ENCODE measurements around the gene UNC80. TPM values are rescaled to one million over a fixed set of nuclear protein-coding genes. Genes with fewer than 3 reads are reported as not detected.

Gene UNC80
- total and polyA plus RNA-seq, 4 donors: not detected

GRCh38 chr2:209763106-209763505 is 8.5 kb upstream of the UNC80 start:
- no peak for ATAC-seq (ENCODE audit: low FRiP score)
- intact Hi-C loops (cut with DNase I): no loop called here
- WGBS, 2 donors: 43 to 48% methylated on average over 3 of the region's 3 CpGs

DNA sequence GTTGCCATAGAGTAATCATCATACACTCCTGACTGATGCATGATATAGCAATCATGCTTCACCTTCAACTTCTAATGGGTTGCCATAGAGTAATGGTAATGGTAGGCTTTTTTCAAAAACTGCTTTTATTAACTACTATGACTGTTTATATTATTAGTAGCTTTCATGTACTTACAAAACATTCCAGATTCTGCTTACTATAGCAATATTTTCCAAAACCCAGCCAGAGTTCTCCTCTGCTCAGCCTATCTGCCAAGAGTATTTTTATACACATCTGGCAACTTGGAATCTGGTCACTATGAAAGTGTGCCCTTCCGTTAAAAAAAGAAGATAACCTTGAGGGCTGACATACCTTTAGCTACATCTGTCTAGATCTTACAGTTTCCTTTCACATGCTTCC is 5.0 kb upstream of the UNC80 start:
- Histone ChIP-seq H3K4me3 (ENCODE audit: low read length in 2 of 2) (no peak overlapping the region), H3K27me3 (ENCODE audit: control insufficient read depth in 1 of 2, insufficient read depth in 2 of 2, low read length in 1 of 2) (no peaks in the 10 kb centered on the region), H3K9me3 (ENCODE audit: control insufficient read depth, low read length) (peaks cover 2% of the 10 kb centered on the region), H3K27ac (ENCODE audit: low read depth in 1 of 2, low read length in 2 of 2) (no peak overlapping the region), H3K36me3 (ENCODE audit: control insufficient read depth in 1 of 2, insufficient read depth in 2 of 2, low read length in 1 of 2) (no peaks in the 10 kb centered on the region), H3K4me1 (ENCODE audit: control insufficient read depth in 1 of 2, insufficient read depth in 2 of 2, low read length in 2 of 2) (no peaks in the 10 kb centered on the region)
- intact Hi-C loops (cut with DNase I): no loop called here
- no peak for DNase-seq
- ATAC-seq (ENCODE audit: low FRiP score): no peak
- 70 to 75% methylated on average over 1 of the region's 1 CpG for WGBS, 2 donors

More at GRCh38 chr2:209763106-209763505, 8.5 kb upstream of the UNC80 start:
- H3K27ac ChIP-seq (ENCODE audit: low read depth in 1 of 2, low read length in 2 of 2): no peak overlapping the region
- H3K4me1 ChIP-seq (ENCODE audit: control insufficient read depth in 1 of 2, insufficient read depth in 2 of 2, low read length in 2 of 2): no peaks in the 10 kb centered on the region
- no peak for DNase-seq
- H3K4me3 ChIP-seq (ENCODE audit: low read length in 2 of 2): no peak overlapping the region
- H3K36me3 ChIP-seq (ENCODE audit: control insufficient read depth in 1 of 2, insufficient read depth in 2 of 2, low read length in 1 of 2): no peaks in the 10 kb centered on the region
- H3K9me3 ChIP-seq (ENCODE audit: control insufficient read depth, low read length): peaks cover 2% of the 10 kb centered on the region
- H3K27me3 ChIP-seq (ENCODE audit: control insufficient read depth in 1 of 2, insufficient read depth in 2 of 2, low read length in 1 of 2): no peaks in the 10 kb centered on the region

DNA sequence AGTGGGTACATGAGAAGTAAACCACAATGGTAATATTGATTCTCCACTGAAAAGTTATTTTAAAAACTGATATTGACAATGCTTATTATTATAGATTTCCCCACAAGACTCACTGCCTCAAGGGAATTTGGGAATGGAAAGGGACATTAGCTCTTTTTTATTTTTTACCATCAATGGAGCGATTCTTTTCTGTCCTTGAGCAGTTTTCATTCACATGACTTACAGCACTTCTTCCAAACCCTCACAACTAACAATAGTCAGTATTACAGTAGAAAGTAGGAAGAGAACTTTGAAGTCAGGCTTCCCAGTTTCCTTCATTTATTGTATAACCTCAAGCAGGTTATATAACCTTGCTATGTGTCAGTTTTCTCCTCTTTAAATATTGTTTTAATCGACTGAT is 4.3 kb upstream of the UNC80 start:
- Histone ChIP-seq H3K4me1 (ENCODE audit: control insufficient read depth in 1 of 2, insufficient read depth in 2 of 2, low read length in 2 of 2) (no peaks in the 10 kb centered on the region), H3K9me3 (ENCODE audit: control insufficient read depth, low read length) (peaks cover 2% of the 10 kb centered on the region), H3K27ac (ENCODE audit: low read depth in 1 of 2, low read length in 2 of 2) (no peak overlapping the region), H3K27me3 (ENCODE audit: control insufficient read depth in 1 of 2, insufficient read depth in 2 of 2, low read length in 1 of 2) (no peaks in the 10 kb centered on the region), H3K36me3 (ENCODE audit: control insufficient read depth in 1 of 2, insufficient read depth in 2 of 2, low read length in 1 of 2) (no peaks in the 10 kb centered on the region), H3K4me3 (ENCODE audit: low read length in 2 of 2) (no peak overlapping the region)
- DNase-seq (no peak), ATAC-seq (ENCODE audit: low FRiP score) (no peak)
- intact Hi-C loops (cut with DNase I): no loop called here
- 55% methylated on average over 2 of the region's 2 CpGs for WGBS, 2 donors

DNA sequence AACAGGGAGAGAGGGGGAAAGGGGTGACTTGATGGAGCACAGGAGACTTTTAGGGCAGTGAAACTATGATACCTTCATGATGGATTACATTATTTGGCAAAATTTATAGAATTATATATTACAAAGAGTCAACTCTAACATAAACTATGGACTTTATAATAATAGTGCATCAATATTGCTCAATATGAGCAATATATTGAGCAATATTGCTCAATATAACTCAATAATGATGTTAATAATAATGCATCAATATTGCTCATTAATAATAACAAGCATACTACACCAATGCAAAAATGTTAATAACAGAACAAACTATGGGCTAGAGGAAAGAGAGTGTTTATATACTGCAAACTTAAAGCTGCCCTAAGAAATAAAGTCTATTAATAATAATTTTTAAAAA is 3.1 kb upstream of the UNC80 start:
- H3K36me3 ChIP-seq (ENCODE audit: control insufficient read depth in 1 of 2, insufficient read depth in 2 of 2, low read length in 1 of 2): no peaks in the 10 kb centered on the region
- no peaks in the 10 kb centered on the region for H3K4me1 ChIP-seq (ENCODE audit: control insufficient read depth in 1 of 2, insufficient read depth in 2 of 2, low read length in 2 of 2)
- peaks cover 2% of the 10 kb centered on the region for H3K9me3 ChIP-seq (ENCODE audit: control insufficient read depth, low read length)
- no peak overlapping the region for H3K27ac ChIP-seq (ENCODE audit: low read depth in 1 of 2, low read length in 2 of 2)
- no peak overlapping the region for H3K4me3 ChIP-seq (ENCODE audit: low read length in 2 of 2)
- H3K27me3 ChIP-seq (ENCODE audit: control insufficient read depth in 1 of 2, insufficient read depth in 2 of 2, low read length in 1 of 2): no peaks in the 10 kb centered on the region
- DNase-seq: no peak
- no peak for ATAC-seq (ENCODE audit: low FRiP score)
- intact Hi-C loops (cut with DNase I): no loop called here

DNA sequence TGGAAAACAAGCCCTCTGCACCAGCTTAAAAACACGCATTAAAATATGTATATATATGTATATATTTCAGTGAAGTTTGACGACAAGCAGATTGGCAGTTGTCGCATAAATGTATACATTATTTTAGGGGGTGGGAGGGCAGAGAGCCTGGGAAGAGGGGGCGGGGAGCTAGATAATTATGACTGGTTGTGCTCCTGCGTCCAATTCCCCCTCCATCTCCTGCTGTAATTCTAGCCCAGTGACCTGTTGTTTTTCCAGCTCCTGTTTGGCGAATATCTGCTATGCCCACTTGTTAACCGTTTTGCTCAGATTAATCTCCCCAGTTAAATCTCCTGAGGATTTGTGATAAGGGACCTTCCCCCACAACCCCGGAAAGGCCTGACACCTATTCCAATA is 656 bp downstream of the UNC80 start:
- ATAC-seq (ENCODE audit: low FRiP score) (no peak), DNase-seq (no peak)
- 7 to 10% methylated on average over 8 of the region's 8 CpGs for WGBS, 2 donors
- no peaks in the 10 kb centered on the region for H3K9me3 ChIP-seq (ENCODE audit: control insufficient read depth, low read length)
- no peaks in the 10 kb centered on the region for H3K36me3 ChIP-seq (ENCODE audit: control insufficient read depth in 1 of 2, insufficient read depth in 2 of 2, low read length in 1 of 2)
- H3K27me3 ChIP-seq (ENCODE audit: control insufficient read depth in 1 of 2, insufficient read depth in 2 of 2, low read length in 1 of 2): no peaks in the 10 kb centered on the region
- no peak overlapping the region for H3K4me3 ChIP-seq (ENCODE audit: low read length in 2 of 2)
- no peak overlapping the region for H3K27ac ChIP-seq (ENCODE audit: low read depth in 1 of 2, low read length in 2 of 2)
- intact Hi-C loops (cut with DNase I): no loop called here
- H3K4me1 ChIP-seq (ENCODE audit: control insufficient read depth in 1 of 2, insufficient read depth in 2 of 2, low read length in 2 of 2): no peaks in the 10 kb centered on the region

- Histone ChIP-seq H3K27ac (ENCODE audit: low read depth in 1 of 2, low read length in 2 of 2) (no peak overlapping the region), H3K27me3 (ENCODE audit: control insufficient read depth in 1 of 2, insufficient read depth in 2 of 2, low read length in 1 of 2) (no peaks in the 10 kb centered on the region), H3K36me3 (ENCODE audit: control insufficient read depth in 1 of 2, insufficient read depth in 2 of 2, low read length in 1 of 2) (no peaks in the 10 kb centered on the region), H3K4me1 (ENCODE audit: control insufficient read depth in 1 of 2, insufficient read depth in 2 of 2, low read length in 2 of 2) (no peaks in the 10 kb centered on the region), H3K9me3 (ENCODE audit: control insufficient read depth, low read length) (no peaks in the 10 kb centered on the region), H3K4me3 (ENCODE audit: low read length in 2 of 2) (no peak overlapping the region)
- intact Hi-C loops (cut with DNase I): no loop called here
- WGBS, 2 donors: 12 to 35% methylated on average over 3 of the region's 3 CpGs
- ATAC-seq (ENCODE audit: low FRiP score) (no peak), DNase-seq (no peak)
Observed at GRCh38 chr2:209773377-209773776, 1.7 kb downstream of the UNC80 start.

DNA sequence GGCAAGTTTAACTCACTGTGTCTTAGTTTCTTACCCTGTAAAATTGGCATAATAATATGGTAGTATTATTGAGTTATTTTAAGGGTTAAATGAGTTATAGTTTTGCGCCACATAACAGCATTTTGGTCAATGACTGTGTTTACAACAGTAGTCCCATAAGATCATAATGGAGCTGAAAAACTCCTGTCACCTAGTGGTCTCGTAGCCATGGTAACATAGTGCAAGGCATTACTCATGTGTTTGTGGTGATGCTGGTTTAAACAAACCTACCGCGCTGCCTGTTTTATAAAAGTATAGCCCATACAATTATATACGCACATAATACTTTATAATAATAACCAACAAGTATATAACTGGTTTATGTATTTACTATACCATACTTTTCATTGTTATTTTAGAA is 15.8 kb downstream of the UNC80 start:
- Histone ChIP-seq H3K4me3 (ENCODE audit: low read length in 2 of 2) (no peak overlapping the region), H3K27me3 (ENCODE audit: control insufficient read depth in 1 of 2, insufficient read depth in 2 of 2, low read length in 1 of 2) (no peaks in the 10 kb centered on the region), H3K9me3 (ENCODE audit: control insufficient read depth, low read length) (no peaks in the 10 kb centered on the region), H3K36me3 (ENCODE audit: control insufficient read depth in 1 of 2, insufficient read depth in 2 of 2, low read length in 1 of 2) (no peaks in the 10 kb centered on the region), H3K27ac (ENCODE audit: low read depth in 1 of 2, low read length in 2 of 2) (no peak overlapping the region), H3K4me1 (ENCODE audit: control insufficient read depth in 1 of 2, insufficient read depth in 2 of 2, low read length in 2 of 2) (no peaks in the 10 kb centered on the region)
- no peak for ATAC-seq (ENCODE audit: low FRiP score)
- intact Hi-C loops (cut with DNase I): no loop called here
- DNase-seq: no peak
- 92 to 95% methylated on average over 5 of the region's 5 CpGs for WGBS, 2 donors

- Histone ChIP-seq H3K27ac (ENCODE audit: low read depth in 1 of 2, low read length in 2 of 2) (no peak overlapping the region), H3K4me1 (ENCODE audit: control insufficient read depth in 1 of 2, insufficient read depth in 2 of 2, low read length in 2 of 2) (no peaks in the 10 kb centered on the region), H3K4me3 (ENCODE audit: low read length in 2 of 2) (no peak overlapping the region), H3K9me3 (ENCODE audit: control insufficient read depth, low read length) (no peaks in the 10 kb centered on the region), H3K27me3 (ENCODE audit: control insufficient read depth in 1 of 2, insufficient read depth in 2 of 2, low read length in 1 of 2) (no peaks in the 10 kb centered on the region), H3K36me3 (ENCODE audit: control insufficient read depth in 1 of 2, insufficient read depth in 2 of 2, low read length in 1 of 2) (no peaks in the 10 kb centered on the region)
- WGBS, 2 donors: 65 to 66% methylated on average over 1 of the region's 1 CpG
- ATAC-seq (ENCODE audit: low FRiP score) (no peak), DNase-seq (no peak)
- intact Hi-C loops (cut with DNase I): no loop called here
Observed at GRCh38 chr2:209788925-209789324, 17.3 kb downstream of the UNC80 start.

DNA sequence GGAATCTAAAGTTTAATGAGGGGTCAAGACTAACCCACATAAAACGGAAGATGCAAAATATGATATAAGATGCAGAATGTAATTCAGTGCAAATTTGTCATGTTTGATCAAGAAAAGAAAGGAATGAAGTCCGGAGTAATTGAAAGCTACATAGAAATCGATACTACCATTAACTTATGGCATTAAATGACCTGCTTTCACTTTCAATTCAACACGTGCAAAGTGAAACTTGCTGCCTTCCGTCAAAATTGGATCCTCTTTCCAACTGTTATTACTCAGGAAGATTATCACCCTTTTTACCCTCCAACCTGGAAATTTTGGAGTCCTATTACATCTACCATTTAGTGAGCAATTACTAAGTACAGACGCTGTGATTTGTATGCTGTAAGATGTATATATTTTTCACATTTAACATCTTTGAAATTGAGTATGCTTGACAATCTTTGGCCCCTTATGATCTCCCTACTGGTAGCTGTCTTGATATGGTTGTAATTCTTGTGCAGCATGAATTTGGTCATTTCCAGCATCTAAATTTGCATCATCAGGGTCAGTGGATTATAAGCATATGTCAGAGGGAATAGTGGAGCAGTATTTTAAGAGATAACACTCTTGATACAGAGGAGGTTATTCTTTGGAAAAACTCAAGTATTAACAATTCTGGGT is 18.6 kb downstream of the UNC80 start:
- WGBS, 2 donors: 71 to 76% methylated on average over 6 of the region's 6 CpGs
- no peaks in the 10 kb centered on the region for H3K36me3 ChIP-seq (ENCODE audit: control insufficient read depth in 1 of 2, insufficient read depth in 2 of 2, low read length in 1 of 2)
- no peaks in the 10 kb centered on the region for H3K9me3 ChIP-seq (ENCODE audit: control insufficient read depth, low read length)
- DNase-seq: no peak
- H3K4me3 ChIP-seq (ENCODE audit: low read length in 2 of 2): no peak overlapping the region
- intact Hi-C loops (cut with DNase I): no loop called here
- no peak for ATAC-seq (ENCODE audit: low FRiP score)
- H3K27ac ChIP-seq (ENCODE audit: low read depth in 1 of 2, low read length in 2 of 2): no peak overlapping the region
- H3K27me3 ChIP-seq (ENCODE audit: control insufficient read depth in 1 of 2, insufficient read depth in 2 of 2, low read length in 1 of 2): no peaks in the 10 kb centered on the region
- H3K4me1 ChIP-seq (ENCODE audit: control insufficient read depth in 1 of 2, insufficient read depth in 2 of 2, low read length in 2 of 2): no peaks in the 10 kb centered on the region

All from aorta (tissue), 5 donors.